ACC112 (cell line): ENCODE data around the gene CAPZB.

Source experiments
- H2AFZ ChIP-seq: fragments of 200-600 bp; sonication (generic); one replicate; pipeline ENCODE4 v1.6.0; 2017; ENCODE audit warnings: antibody characterized with exemption, low read length; ENCODE audit not compliant: unreplicated experiment
- H3K27ac ChIP-seq: fragments of 200-600 bp; sonication (generic); 2 replicates; pipeline ENCODE4 v1.5.1; 2014; ENCODE audit warnings: low read depth, mild to moderate bottlenecking, antibody characterized with exemption, low read length, moderate library complexity
- H3K27me3 ChIP-seq: fragments of 200-600 bp; sonication (generic); 2 replicates; pipeline ENCODE4 v1.6.1; 2014; ENCODE audit warnings: mild to moderate bottlenecking, antibody characterized with exemption, low read length, moderate library complexity, mixed read lengths; ENCODE audit not compliant: insufficient read depth
- H3K36me3 ChIP-seq: fragments of 200-600 bp; sonication (generic); 2 replicates; pipeline ENCODE4 v1.6.1; 2016; ENCODE audit warnings: mild to moderate bottlenecking, antibody characterized with exemption, low read length, moderate library complexity, mixed read lengths; ENCODE audit not compliant: insufficient read depth
- H3K4me1 ChIP-seq: fragments of 200-600 bp; sonication (generic); one replicate; pipeline ENCODE4 v1.6.1; 2016; ENCODE audit warnings: low read length, mixed read lengths; ENCODE audit not compliant: insufficient read depth, unreplicated experiment, control insufficient read depth
- H3K4me3 ChIP-seq: fragments of 200-600 bp; sonication (generic); 2 replicates; pipeline ENCODE4 v1.5.1; 2014; ENCODE audit warnings: mild to moderate bottlenecking, low read depth, low read length
- H3K79me2 ChIP-seq: fragments of 200-600 bp; sonication (generic); one replicate; pipeline ENCODE4 v1.6.0; 2016; ENCODE audit warnings: low read length; ENCODE audit not compliant: control insufficient read depth, unreplicated experiment, insufficient read depth

The CAPZB gene

DNA sequence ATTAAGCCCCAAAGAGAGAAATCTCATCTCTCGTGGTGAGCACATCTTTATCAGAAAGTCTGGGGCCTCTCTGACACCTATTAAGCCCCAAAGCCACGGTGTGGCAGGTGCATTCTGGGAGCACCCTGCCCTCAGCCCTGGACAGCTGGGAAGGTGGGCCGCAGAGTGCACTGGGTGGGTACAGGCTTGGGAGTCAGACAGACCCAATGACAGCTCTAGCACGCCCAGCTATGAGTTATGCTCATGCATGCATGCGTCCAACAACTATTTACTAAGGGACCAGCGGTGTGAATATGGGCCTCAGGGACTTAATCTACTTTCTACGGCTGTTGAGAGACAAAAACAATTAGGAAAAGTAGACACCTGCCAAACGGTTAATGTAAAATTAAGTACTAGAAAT, 126.6 kb downstream of the CAPZB start:
- H2AFZ ChIP-seq = no peak overlapping the region
- H3K27me3 ChIP-seq = no peaks in the 10 kb centered on the region
- no peaks in the 10 kb centered on the region for H3K36me3 ChIP-seq

GRCh38 chr1:19357299-19357986, 127.9 kb downstream of the CAPZB start:
- no peaks in the 10 kb centered on the region for H3K27me3 ChIP-seq
- no peak overlapping the region for H3K27ac ChIP-seq
- H3K79me2 ChIP-seq = peaks cover 19% of the 10 kb centered on the region
- no peaks in the 10 kb centered on the region for H3K4me1 ChIP-seq
- no peak overlapping the region for H2AFZ ChIP-seq
- no peak overlapping the region for H3K4me3 ChIP-seq
- H3K36me3 ChIP-seq = no peaks in the 10 kb centered on the region

More for the DNA sequence above, 126.6 kb downstream of the CAPZB start:
- H3K4me3 ChIP-seq = no peak overlapping the region
- H3K27ac ChIP-seq = no peak overlapping the region
- no peaks in the 10 kb centered on the region for H3K4me1 ChIP-seq
- H3K79me2 ChIP-seq = peaks cover 22% of the 10 kb centered on the region

- Histone ChIP-seq H3K27me3 (no peaks in the 10 kb centered on the region), H3K36me3 (no peaks in the 10 kb centered on the region), H3K4me3 (no peak overlapping the region), H2AFZ (no peak overlapping the region), H3K79me2 (peaks cover 19% of the 10 kb centered on the region), H3K27ac (no peak overlapping the region), H3K4me1 (no peaks in the 10 kb centered on the region)
These were observed 129.1 kb downstream of the CAPZB start for GRCh38 chr1:19356266-19356665.

- Histone ChIP-seq H3K79me2 (peaks cover 5% of the 10 kb centered on the region), H3K4me1 (no peaks in the 10 kb centered on the region), H3K27me3 (no peaks in the 10 kb centered on the region), H3K27ac (no peak overlapping the region), H3K36me3 (no peaks in the 10 kb centered on the region), H2AFZ (no peak overlapping the region), H3K4me3 (no peak overlapping the region)
These were observed 130.8 kb downstream of the CAPZB start for GRCh38 chr1:19354531-19354981.

- H3K79me2 ChIP-seq = peaks cover 2% of the 10 kb centered on the region
- no peak overlapping the region for H3K27ac ChIP-seq
- H3K4me1 ChIP-seq = no peaks in the 10 kb centered on the region
- no peaks in the 10 kb centered on the region for H3K36me3 ChIP-seq
- no peaks in the 10 kb centered on the region for H3K27me3 ChIP-seq
- H3K4me3 ChIP-seq = no peak overlapping the region
- no peak overlapping the region for H2AFZ ChIP-seq
These were observed 131.7 kb downstream of the CAPZB start for GRCh38 chr1:19353596-19353995.

- H3K27me3 ChIP-seq = no peaks in the 10 kb centered on the region
- H3K4me1 ChIP-seq = no peaks in the 10 kb centered on the region
- H3K4me3 ChIP-seq = no peak overlapping the region
- H3K27ac ChIP-seq = no peak overlapping the region
- no peaks in the 10 kb centered on the region for H3K79me2 ChIP-seq
- no peak overlapping the region for H2AFZ ChIP-seq
- no peaks in the 10 kb centered on the region for H3K36me3 ChIP-seq
These were observed 132.5 kb downstream of the CAPZB start for GRCh38 chr1:19352839-19353238.

DNA sequence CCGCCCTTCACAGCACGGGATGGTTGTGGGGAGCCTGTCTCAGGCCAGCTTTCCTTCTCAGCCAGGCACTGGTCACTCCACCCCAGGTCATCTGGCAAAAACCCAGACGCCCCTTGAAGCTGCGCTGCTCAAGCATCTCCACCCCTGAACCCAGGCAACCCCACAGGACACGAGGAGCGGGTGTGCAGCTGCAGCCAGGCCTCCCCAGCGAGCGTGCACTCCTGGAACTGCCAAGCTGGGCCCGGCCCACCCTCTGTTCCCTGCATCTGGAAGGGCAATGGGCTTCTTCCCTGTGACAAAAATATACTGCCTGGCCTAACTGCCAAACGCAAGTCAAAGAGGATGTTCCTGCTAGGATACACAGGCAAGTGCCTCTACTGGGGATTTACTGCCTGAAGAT, 133.5 kb downstream of the CAPZB start:
- no peaks in the 10 kb centered on the region for H3K4me1 ChIP-seq
- H3K79me2 ChIP-seq = no peaks in the 10 kb centered on the region
- H3K27ac ChIP-seq = no peak overlapping the region
- no peaks in the 10 kb centered on the region for H3K36me3 ChIP-seq
- no peaks in the 10 kb centered on the region for H3K27me3 ChIP-seq
- H2AFZ ChIP-seq = no peak overlapping the region
- H3K4me3 ChIP-seq = no peak overlapping the region

DNA sequence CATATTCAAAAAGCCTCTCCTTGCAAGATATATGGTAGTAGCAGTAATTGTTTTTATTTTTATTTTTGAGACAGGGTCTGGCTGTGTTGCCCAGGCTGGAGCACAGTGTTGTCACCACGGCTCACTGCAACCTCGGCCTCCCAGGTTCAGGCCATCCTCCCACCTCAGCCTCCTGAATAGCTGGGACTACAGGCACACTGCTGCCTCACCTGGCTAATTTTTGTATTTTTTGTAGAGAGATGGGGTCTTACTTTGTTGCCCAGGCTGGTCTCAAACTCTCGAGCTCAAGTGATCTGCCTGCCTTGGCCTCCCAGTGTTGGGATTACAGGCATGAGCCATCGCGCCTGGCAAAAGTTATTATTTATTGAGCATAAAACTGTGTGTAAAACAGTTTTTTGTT, 134.8 kb downstream of the CAPZB start:
- no peaks in the 10 kb centered on the region for H3K36me3 ChIP-seq
- no peak overlapping the region for H2AFZ ChIP-seq
- no peaks in the 10 kb centered on the region for H3K27me3 ChIP-seq
- H3K27ac ChIP-seq = no peak overlapping the region
- no peak overlapping the region for H3K4me3 ChIP-seq
- no peaks in the 10 kb centered on the region for H3K4me1 ChIP-seq
- H3K79me2 ChIP-seq = no peaks in the 10 kb centered on the region

DNA sequence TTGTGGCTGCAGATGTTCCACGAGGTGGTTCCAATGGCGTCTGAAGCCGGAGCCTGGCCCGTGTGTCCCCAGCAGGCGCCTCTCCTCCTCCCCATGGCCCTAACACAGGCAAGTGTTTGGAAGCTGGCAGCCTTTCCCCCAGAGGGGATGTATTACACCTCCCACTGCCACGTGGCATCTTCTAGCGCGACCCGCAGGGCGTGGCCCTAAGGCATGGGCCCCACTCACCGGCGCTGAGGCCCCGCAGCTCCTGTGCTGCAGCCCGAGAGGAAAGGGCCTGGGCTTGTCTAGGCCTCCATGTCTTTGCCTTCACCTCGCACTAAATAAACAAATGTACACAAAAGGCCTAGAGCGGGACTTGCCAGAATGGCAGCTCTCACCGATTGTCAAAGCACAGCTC, 135.3 kb downstream of the CAPZB start:
- H3K4me1 ChIP-seq = no peaks in the 10 kb centered on the region
- no peak overlapping the region for H2AFZ ChIP-seq
- no peaks in the 10 kb centered on the region for H3K27me3 ChIP-seq
- H3K36me3 ChIP-seq = no peaks in the 10 kb centered on the region; the same call in 1 of the 2 replicates
- H3K4me3 ChIP-seq = no peak overlapping the region
- H3K79me2 ChIP-seq = no peaks in the 10 kb centered on the region
- H3K27ac ChIP-seq = no peak overlapping the region

DNA sequence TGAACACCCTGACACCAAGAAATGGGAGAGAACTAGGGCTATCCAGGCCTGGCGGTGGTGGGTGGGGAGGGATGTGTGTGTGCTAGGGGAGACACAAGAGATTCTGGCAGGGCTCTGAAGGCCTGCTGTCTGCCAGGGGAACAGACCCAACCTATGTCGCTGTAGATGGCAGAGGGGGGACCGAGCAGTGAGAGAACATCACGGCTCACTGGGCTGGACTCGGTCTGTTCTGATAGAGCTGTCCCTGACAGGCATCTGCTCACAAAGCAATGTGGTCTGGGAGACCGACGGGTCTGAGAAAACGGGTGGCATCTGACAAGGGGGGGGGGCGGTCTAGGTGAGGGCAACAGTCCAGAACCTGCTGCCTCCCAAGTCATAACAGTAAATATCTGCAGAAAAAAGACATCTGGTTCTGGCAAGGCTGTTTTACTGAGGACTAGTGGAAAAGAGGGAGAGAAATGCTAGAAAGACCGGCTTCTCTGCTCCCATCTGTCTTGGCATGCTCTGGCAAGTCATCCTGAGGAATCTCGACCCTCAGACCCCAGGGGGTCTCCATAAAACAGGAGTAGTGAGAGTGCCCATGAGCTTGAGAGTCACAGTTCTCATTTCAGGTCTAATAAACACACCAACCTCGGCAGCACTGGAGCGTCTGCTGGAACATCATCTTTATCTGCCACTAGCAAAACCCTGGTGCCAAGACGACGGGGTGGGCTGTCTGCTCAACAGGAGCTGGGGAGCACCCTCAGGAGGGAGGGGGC, 136.7 kb downstream of the CAPZB start:
- Histone ChIP-seq H3K4me3 (no peak overlapping the region), H2AFZ (no peak overlapping the region), H3K4me1 (no peaks in the 10 kb centered on the region), H3K36me3 (no peaks in the 10 kb centered on the region; the same call in 1 of the 2 replicates), H3K27ac (no peak overlapping the region), H3K27me3 (no peaks in the 10 kb centered on the region), H3K79me2 (no peaks in the 10 kb centered on the region)
